H7 (cell line): ENCODE measurements around the gene CSRP3. TPM values are rescaled to one million over a fixed set of nuclear protein-coding genes. Genes with fewer than 3 reads are reported as not detected.
"Not testable (repeated sequence)": the region's sequence is repeated elsewhere in the genome, so short reads cannot be mapped to it uniquely, and the experiment has no call there.

Experiments used
- DNase-seq: peaks from one replicate; pipeline ENCODE4 v3.0.0; 2012
- H3K27me3 ChIP-seq: 2 replicates; pipeline ENCODE4 v1.6.0; 2011; ENCODE audit warnings: mild to moderate bottlenecking, low read length; ENCODE audit not compliant: control insufficient read depth, insufficient read depth
- H3K36me3 ChIP-seq: replicated peaks from 2 replicates; pipeline ENCODE4 v1.5.1; 2011; ENCODE audit warnings: low read length; ENCODE audit not compliant: control insufficient read depth, insufficient read depth
- H3K4me3 ChIP-seq: 2 replicates; pipeline ENCODE4 v1.5.1; 2011; ENCODE audit warnings: low read depth, mild to moderate bottlenecking, control low read depth, low read length, moderate library complexity; ENCODE audit not compliant: insufficient read depth
- total RNA-seq: library from RNA; depleted of rRNA; stranded (reverse); fragments of >200 nt; shearing (Covaris generic); gene quantifications from 2 replicates; pipeline ENCODE4 v1.2.3, GENCODE V29; 2014; rRNA removed

CSRP3 gene
- total RNA-seq, 1 experiment from 2014 or later, result not detected

GRCh38 chr11:19156892-19157291 is 44.9 kb downstream of the CSRP3 start:
- no peak overlapping the region for H3K4me3 ChIP-seq
- DNase-seq, result no peak
- peaks cover 2% of the 10 kb centered on the region for H3K36me3 ChIP-seq
- no peaks in the 10 kb centered on the region for H3K27me3 ChIP-seq

DNA sequence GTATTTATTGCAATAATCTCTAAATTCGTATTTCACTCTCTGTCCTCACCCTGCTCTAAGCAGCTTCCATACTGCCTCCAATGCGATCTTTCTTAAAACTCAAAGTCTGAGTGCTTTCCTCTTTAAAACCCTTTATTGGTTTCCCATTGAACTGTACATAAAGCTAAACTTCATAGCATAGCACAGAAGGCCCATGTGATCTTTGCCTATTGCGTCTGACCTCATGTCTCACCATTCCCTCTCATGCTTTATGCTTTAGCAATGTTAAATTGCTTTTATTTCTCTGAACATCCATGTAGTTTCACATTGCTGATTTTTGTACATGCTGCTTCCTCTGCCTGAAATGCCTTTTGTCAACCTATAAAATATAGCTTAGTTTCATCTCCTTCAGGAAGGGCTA is 56.5 kb downstream of the CSRP3 start:
- DNase-seq, result no peak
- H3K36me3 ChIP-seq, result peaks cover 1% of the 10 kb centered on the region; the same call in 1 of the 2 replicates
- no peaks in the 10 kb centered on the region for H3K27me3 ChIP-seq
- H3K4me3 ChIP-seq, result no peak overlapping the region

- H3K36me3 ChIP-seq, DNase-seq, H3K4me3 ChIP-seq, H3K27me3 ChIP-seq: not testable (repeated sequence)
These were observed 64.9 kb downstream of the CSRP3 start for GRCh38 chr11:19136884-19137283.

DNA sequence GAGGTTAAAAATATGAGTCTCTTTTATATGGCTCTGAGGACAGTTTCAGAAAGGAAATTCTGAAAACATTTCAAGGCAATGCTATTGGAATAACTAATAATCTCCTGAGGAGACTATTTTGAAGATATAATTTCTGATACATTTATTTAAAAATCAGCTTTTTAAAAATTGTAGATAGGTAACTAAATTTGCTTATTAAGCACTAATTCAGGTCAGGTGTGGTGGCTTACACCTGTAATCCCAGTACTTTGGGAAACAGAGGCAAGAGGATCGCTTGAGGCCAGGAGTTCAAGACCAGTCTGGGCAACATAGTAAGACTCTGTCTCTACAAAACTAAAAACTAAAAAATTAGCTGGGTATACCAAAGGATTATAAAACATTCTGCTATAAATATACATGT is 67.8 kb downstream of the CSRP3 start:
- DNase-seq, result no peak
- Histone ChIP-seq H3K27me3 (no peaks in the 10 kb centered on the region), H3K4me3 (no peak overlapping the region), H3K36me3 (no peaks in the 10 kb centered on the region)

Other genes with a start within 250 kb of the CSRP3 start
- not detected in 2 replicates for gene MRGPRX2, start 141.3 kb downstream of the CSRP3 start, total RNA-seq
- gene ZDHHC13, start 84.8 kb downstream of the CSRP3 start, total RNA-seq, result 18.3 and 19.1 TPM in 2 replicates
- 4.4 and 5.6 TPM in 2 replicates for gene E2F8, start 39.0 kb upstream of the CSRP3 start, total RNA-seq